RWPE2 (cell line): ENCODE measurements around the gene NCOR2.
A peak's percentile ranks its signal among the peaks of the same experiment; 100 is the strongest.

Experiments used
- ATAC-seq: fragments of 200-7000 bp; cut with Tn5 transposase; 3 replicates; pipeline ENCODE4 v1.9.1; 2021; ENCODE audit warnings: low read depth
- DNase-seq: peaks from one replicate; pipeline ENCODE4 v3.0.0-alpha.2; 2020; ENCODE audit warnings: low spot score
- H3K27ac ChIP-seq: fragments of 450-650 bp; 2 replicates; pipeline ENCODE4 v1.5.1; 2017; ENCODE audit warnings: mild to moderate bottlenecking; ENCODE audit not compliant: poor library complexity, severe bottlenecking
- H3K27me3 ChIP-seq: fragments of 250-450 bp; sonication (Bioruptor Pico); 2 replicates; pipeline ENCODE4 v1.5.1; 2021; ENCODE audit warnings: mild to moderate bottlenecking, moderate library complexity; ENCODE audit not compliant: insufficient read depth, poor library complexity, severe bottlenecking
- H3K36me3 ChIP-seq: fragments of 250-450 bp; sonication (Bioruptor Pico); 2 replicates; pipeline ENCODE4 v1.5.1; 2020; ENCODE audit warnings: low read depth, mild to moderate bottlenecking, moderate library complexity
- H3K4me1 ChIP-seq: fragments of 250-450 bp; sonication (Bioruptor Pico); 2 replicates; pipeline ENCODE4 v1.5.1; 2021; ENCODE audit warnings: mild to moderate bottlenecking, moderate library complexity; ENCODE audit not compliant: insufficient read depth, poor library complexity, severe bottlenecking
- H3K4me3 ChIP-seq: fragments of 250-450 bp; sonication (Bioruptor Pico); 2 replicates; pipeline ENCODE4 v1.5.1; 2021; ENCODE audit warnings: mild to moderate bottlenecking, moderate library complexity; ENCODE audit not compliant: severe bottlenecking
- H3K9me3 ChIP-seq: fragments of 250-450 bp; sonication (Bioruptor Pico); 2 replicates; pipeline ENCODE4 v1.5.1; 2021; ENCODE audit warnings: mild to moderate bottlenecking, moderate library complexity; ENCODE audit not compliant: severe bottlenecking
- CTCF ChIP-seq: fragments of 450-650 bp; IDR thresholded peaks from one replicate; pipeline ENCODE4 v1.5.1; 2017; ENCODE audit warnings: mild to moderate bottlenecking, moderate library complexity; ENCODE audit not compliant: poor library complexity, severe bottlenecking

The NCOR2 gene

GRCh38 chr12:124557518-124558223 is 9.7 kb downstream of the NCOR2 start:
- TF ChIP-seq CTCF: no peak
- peaks cover under 1% of the 10 kb centered on the region for H3K4me1 ChIP-seq
- no peaks in the 10 kb centered on the region for H3K27me3 ChIP-seq
- no peak overlapping the region for H3K4me3 ChIP-seq
- no peak overlapping the region for H3K27ac ChIP-seq
- no peaks in the 10 kb centered on the region for H3K9me3 ChIP-seq
- 0 out of 3 replicates have a peak, but pooled peaks have one; percentile 17 for ATAC-seq
- no peak for DNase-seq
- peaks cover 7% of the 10 kb centered on the region; the same call in 1 of the 2 replicates for H3K36me3 ChIP-seq

GRCh38 chr12:124556896-124557501 is 10.4 kb downstream of the NCOR2 start:
- Histone ChIP-seq H3K4me3 (no peak overlapping the region), H3K27ac (no peak overlapping the region), H3K36me3 (peaks cover 5% of the 10 kb centered on the region; the same call in 1 of the 2 replicates), H3K4me1 (peaks cover 7% of the 10 kb centered on the region), H3K27me3 (no peaks in the 10 kb centered on the region), H3K9me3 (no peaks in the 10 kb centered on the region)
- ATAC-seq (no peak), DNase-seq (no peak)
- no peak for TF ChIP-seq CTCF

DNA sequence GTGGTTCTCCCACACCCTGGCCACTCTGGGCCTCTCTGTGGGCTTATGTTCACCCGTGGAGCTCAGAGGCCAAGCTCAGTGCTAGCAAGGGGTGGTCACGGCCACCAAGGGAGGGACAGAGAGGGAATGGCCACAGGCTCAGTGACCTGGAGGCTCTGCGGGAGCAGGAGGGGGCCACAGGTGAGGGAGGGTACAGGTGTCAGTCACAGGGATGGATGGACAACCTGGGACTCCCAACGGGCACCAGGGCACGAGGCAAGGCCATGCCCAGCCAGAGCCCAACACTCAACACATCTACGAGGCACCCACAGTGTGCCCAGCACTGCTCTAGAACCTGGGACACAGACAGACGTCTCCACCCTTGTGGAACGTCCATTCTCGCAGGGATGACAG is 11.3 kb downstream of the NCOR2 start:
- ATAC-seq (no peak), DNase-seq (no peak)
- Histone ChIP-seq H3K4me1 (peaks cover 16% of the 10 kb centered on the region), H3K36me3 (peaks cover 5% of the 10 kb centered on the region; the same call in 1 of the 2 replicates), H3K27me3 (no peaks in the 10 kb centered on the region), H3K27ac (no peak overlapping the region), H3K9me3 (no peaks in the 10 kb centered on the region), H3K4me3 (no peak overlapping the region)
- no peak for TF ChIP-seq CTCF

- Histone ChIP-seq H3K36me3 (peaks cover 5% of the 10 kb centered on the region; the same call in 1 of the 2 replicates), H3K4me3 (no peak overlapping the region), H3K27ac (no peak overlapping the region), H3K4me1 (peaks cover 23% of the 10 kb centered on the region), H3K9me3 (no peaks in the 10 kb centered on the region), H3K27me3 (no peaks in the 10 kb centered on the region)
- TF ChIP-seq CTCF: no peak
- DNase-seq (no peak), ATAC-seq (no peak)
Observed at GRCh38 chr12:124555168-124556073, 12.0 kb downstream of the NCOR2 start.
